Right lung (tissue), 10 donors: ENCODE results near the gene CGN. TPM values are rescaled to one million over a fixed set of nuclear protein-coding genes. Genes with fewer than 3 reads are reported as not detected.

ENCODE experiments used
- DNase-seq, 2 donors: peaks; one replicate each; pipeline ENCODE4 v3.0.0-alpha.2; 2013
- long read RNA-seq, 8 donors: transcript quantifications; one replicate each; lab custom pipeline, GENCODE V29; 2026
- polyA plus RNA-seq, 5 donors: library from polyadenylated mRNA; unstranded; fragments of 120-200 nt; gene quantifications; one replicate each; pipeline versions ENCODE4 v1.2.1 to v1.2.3, GENCODE V29; 2013; ENCODE audit warnings: inconsistent platforms in 1 of 5, low replicate concordance in 1 of 5; ENCODE audit not compliant: insufficient read length in 5 of 5, insufficient read depth in 1 of 5

Gene CGN
- 10 to 100 TPM; 32.2 to 49.9 (median 34.6) TPM for polyA plus RNA-seq
- long read RNA-seq, donor 1, partial matches to known transcripts, result 0 of 2 reads
- long read RNA-seq, donor 1, other reads (novel, unspliced or antisense), result 0 of 2 reads
- long read RNA-seq, donor 2, full-length matches to known transcripts, result 1 of 1 reads
- long read RNA-seq, donor 2, partial matches to known transcripts, result 0 of 1 reads
- long read RNA-seq, donor 2, other reads (novel, unspliced or antisense), result 0 of 1 reads
- long read RNA-seq, donor 3, full-length matches to known transcripts, result 1 of 1 reads
- long read RNA-seq, donor 3, partial matches to known transcripts, result 0 of 1 reads
- long read RNA-seq, donor 3, other reads (novel, unspliced or antisense), result 0 of 1 reads
- long read RNA-seq, donor 4, partial matches to known transcripts, result 19 of 21 reads
- long read RNA-seq, donor 4, other reads (novel, unspliced or antisense), result 0 of 21 reads
- long read RNA-seq, donor 5, full-length matches to known transcripts, result 4 of 10 reads
- long read RNA-seq, donor 5, partial matches to known transcripts, result 6 of 10 reads
- long read RNA-seq, donor 5, other reads (novel, unspliced or antisense), result 0 of 10 reads
- long read RNA-seq, donor 6, full-length matches to known transcripts, result 4 of 4 reads
- long read RNA-seq, donor 6, partial matches to known transcripts, result 0 of 4 reads
- long read RNA-seq, donor 6, other reads (novel, unspliced or antisense), result 0 of 4 reads
- long read RNA-seq, donor 7, result 0 reads
- long read RNA-seq, donor 8, result 0 reads

GRCh38 chr1:151510957-151511635 lies at the start of gene CGN:
TSS of gene CGN (plus strand) at chr1:151511387. CDS start at chr1:151518520, 7,133 bp downstream.
- peak; percentile 77 to 83 for DNase-seq

- no peak for DNase-seq
Observed at GRCh38 chr1:151461694-151462093, 49.5 kb upstream of the CGN start.

DNA sequence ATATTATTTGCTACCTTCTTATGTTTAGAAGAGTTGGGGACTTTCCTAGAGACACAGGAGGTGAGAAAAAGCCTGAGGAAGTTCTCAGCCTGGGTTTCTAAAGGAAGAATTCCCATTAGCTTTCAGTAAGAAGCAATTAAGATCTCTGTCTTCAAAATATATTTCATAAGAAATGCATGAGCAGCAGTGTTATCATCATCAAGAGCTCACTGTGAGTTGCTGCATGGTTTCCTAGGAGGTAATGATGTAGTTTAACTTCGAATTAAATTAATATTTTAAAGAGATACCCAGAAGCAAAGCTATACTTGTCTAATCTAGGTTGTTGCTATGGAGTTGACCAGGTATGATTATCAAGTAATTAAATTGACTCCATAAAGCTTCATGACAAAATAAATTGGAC lies 46.2 kb upstream of the CGN start:
- DNase-seq, result no peak

GRCh38 chr1:151472856-151473731 lies 38.1 kb upstream of the CGN start:
- DNase-seq, result peak; percentile 63 to 78

DNA sequence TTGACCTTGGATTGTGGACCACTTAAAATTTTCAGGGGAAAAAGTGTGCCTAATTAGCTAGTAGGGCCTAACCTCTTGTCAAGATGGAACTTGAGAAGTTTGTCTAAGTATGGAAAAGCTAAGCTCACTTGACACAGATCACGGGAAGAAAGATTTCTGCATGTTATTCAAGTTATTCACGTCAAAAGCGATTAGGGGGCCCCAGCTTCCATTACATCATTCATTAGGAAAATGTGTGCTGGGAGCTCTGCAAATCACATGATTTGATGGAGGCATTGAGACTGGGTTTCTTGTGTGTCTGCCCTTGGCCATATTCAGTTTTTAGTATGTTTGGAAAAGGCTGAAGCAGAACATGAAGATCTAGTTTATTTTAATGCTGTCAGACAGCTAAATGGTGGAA lies 36.4 kb upstream of the CGN start:
- no peak for DNase-seq

GRCh38 chr1:151475175-151475574 lies 36.0 kb upstream of the CGN start:
- no peak for DNase-seq

GRCh38 chr1:151476083-151476482 lies 35.1 kb upstream of the CGN start:
- no peak for DNase-seq

DNA sequence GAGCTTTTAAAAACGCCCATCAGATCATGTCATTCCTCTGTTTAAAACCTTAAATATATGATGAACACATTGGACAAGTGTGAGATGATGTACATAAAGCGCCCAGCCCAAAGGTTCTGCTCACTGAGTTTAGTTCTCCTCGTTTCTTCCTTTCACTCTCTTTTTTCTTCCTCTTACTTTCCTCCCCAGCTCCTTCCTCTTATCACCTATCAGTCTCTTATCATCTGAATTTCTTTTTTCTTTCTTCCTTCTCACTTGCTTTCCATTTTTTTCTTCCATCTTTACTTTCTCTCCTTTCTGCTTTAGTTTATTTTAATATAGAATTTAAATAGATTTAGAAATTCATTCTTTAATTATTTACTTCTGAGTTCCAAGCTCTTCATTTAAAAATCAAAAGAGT lies 34.1 kb upstream of the CGN start:
- no peak for DNase-seq

DNA sequence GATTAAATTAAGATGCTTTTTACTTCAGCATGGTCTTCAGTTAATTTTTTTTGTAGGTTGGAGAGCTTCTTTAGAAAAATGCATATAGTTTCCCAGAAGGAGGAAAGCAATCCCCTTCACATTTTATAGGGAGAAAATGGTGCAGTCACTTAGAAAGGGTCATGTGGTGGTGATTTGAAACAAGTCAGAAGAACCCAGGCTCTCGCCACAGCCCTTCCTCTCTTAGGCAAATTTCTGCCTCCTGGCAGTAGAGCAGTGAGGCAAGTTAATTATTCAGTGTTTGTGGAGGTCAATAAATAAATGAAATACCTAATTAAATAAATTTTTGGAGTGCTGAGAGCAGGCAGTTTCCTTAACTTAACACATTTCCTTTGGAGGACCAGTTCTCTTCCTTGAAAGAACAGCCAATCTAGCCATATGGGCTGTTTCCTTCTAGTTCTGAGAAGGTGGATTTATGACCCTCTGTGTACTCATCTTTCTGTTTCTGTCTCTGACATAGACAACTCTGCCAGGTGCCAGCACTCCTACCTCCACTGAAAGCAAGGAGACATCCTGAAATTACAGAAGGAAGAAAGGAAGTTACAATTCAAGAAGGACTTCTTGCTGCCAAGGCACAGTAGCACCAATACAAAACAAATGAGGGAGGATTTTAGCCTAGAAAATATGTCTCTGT lies 32.9 kb upstream of the CGN start:
- no peak for DNase-seq

DNA sequence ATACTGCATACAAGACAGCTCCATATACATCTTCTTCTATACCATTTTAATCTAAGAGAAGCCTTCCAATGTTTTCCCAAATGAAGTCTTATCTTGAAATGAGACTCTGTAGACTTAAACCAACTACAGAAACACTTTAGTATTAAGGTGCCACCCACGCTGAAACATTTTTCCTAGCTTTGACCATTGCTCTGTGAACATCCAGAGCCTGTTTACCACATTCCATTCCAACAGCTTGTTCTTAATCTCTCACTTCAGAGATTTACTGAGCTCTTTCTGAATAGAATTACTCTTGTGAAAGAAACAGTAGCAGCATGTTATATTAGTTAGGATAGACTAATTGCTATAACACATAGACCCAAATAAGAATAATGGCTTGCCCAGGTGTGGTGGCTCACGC lies 32.3 kb upstream of the CGN start:
- DNase-seq, result no peak

DNA sequence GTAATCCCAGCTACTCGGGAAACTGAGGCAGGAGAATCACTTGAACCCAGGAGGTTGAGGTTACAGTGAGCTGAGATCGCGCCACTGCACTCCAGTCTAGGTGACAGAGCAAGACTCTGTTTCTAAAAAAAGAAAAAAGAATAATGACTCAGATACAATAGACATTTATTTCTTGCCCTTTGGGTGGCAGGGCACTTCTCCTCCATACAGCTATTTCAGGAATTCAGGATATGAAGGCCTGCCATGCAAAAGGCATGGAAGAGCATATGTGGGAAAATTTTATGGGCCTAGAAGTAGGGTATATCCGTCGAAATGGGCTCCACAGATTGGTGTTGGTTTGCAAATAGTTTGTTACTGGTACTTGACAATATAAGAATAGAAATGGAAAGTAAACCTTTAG lies 31.7 kb upstream of the CGN start:
- DNase-seq, result no peak

DNA sequence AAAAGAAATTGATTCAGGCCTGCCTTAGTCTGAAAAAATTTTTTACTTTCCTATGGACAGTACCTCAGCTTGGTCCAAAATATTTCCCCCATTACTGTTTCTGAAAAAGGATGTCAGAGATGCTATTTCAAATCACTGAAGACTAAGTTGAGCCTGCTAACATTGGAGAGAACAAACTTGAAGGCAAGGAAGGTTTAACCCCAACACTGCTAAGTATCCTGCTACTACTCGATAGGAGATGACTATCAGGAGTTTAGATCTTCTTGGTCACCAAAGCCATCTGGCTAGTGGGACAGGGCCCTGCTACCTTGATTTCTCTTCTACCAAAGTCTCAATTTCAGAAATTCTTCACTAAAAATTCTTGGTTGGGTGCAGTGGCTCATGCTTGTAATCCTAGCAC lies 29.2 kb upstream of the CGN start:
- no peak for DNase-seq

GRCh38 chr1:151485685-151486255 lies 25.4 kb upstream of the CGN start:
- DNase-seq, result no peak

DNA sequence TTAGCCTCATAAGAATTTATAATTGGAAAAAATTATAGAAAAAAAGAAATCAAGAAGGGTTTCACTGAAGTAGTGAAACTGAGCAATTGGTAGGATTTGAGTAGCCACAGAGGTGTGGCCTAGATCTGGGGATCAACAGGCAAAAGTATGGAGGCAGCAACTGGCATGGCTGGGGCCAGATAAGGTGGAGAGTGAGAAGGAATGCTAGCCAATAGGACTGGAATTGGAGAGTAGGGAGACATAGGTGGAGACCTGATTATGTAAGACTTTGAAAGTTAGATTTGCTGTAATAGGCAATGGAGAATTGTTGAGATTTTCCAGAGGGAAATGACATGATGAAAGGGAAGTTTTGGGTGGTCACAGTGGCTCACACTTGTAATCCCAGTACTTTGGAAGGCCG lies 24.6 kb upstream of the CGN start:
- no peak for DNase-seq

- no peak for DNase-seq
Observed at GRCh38 chr1:151491641-151492040, 19.5 kb upstream of the CGN start.

DNA sequence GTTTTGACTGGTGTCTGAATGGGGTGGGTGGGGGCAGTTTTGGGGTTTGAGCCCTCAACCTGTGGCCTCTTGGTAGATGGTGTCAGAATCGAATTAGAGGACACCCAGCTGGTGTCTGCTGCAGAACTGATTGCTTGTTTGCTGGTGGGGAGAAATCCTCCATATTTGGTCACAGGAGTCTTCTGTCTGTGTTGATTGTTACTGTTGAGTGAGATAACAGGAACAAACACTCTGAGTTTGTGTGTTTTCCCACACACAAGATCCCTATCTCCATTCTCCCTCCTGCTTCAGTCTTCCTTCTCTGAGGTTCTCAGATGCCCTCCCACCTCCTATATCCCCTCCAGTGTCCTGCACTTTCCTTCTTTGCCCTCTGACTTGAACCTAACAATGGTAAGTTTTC lies 19.1 kb upstream of the CGN start:
- no peak for DNase-seq

GRCh38 chr1:151493042-151493441 lies 18.1 kb upstream of the CGN start:
- no peak for DNase-seq

DNA sequence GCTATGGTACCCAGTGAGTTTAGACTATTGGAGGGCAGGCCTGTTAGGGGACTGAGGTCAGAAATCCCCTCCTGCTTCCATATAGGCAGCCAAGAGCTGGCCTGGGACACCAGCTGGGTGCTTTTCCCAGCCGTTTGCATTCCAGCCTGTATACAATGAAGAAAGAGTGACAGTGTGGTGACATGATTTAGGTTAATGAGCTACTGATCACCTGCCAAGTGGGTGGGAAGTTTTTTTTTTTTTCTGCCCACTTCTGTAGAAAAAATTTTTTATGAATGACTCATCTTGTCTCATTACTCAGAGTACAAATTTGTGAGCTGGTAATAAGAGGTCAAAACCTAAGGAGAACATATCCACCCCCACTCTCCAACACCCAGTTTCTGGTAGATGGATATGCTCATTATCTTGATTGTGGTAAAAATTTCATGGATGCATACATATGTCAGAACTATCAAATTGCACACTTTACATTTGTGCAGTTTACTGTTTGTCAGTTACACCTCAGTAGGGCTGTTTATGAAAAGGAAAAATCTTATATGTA lies 16.4 kb upstream of the CGN start:
- no peak for DNase-seq

GRCh38 chr1:151495316-151495715 lies 15.9 kb upstream of the CGN start:
- no peak for DNase-seq

- DNase-seq, result no peak
Observed at GRCh38 chr1:151499365-151499764, 11.8 kb upstream of the CGN start.
